Measurements from ENCODE around the gene S100A14. TPM values are rescaled to one million over a fixed set of nuclear protein-coding genes. Genes with fewer than 3 reads are reported as not detected.

Gene S100A14
- total RNA-seq, 2 experiments from 2014 or later, result not detected

GRCh38 chr1:153619171-153619570 lies 3.0 kb upstream of the S100A14 start:
- TF ChIP-seq CTCF (conservative IDR thresholded peaks at IDR 0.05; ENCODE audit: low read length) (no peak), EZH2phosphoT487 (IDR thresholded peaks at IDR 0.05; ENCODE audit: borderline replicate concordance, low read depth, low read length) (no peak)
- DNase-seq (ENCODE audit: low spot score), result no peak
- BruUV-seq (replicated peaks), result no TSS peak
- H3K9me2 ChIP-seq (ENCODE audit: insufficient read depth, low read length), result no peaks in the 10 kb centered on the region
- peaks cover 16% of the 10 kb centered on the region for H3K4me1 ChIP-seq (ENCODE audit: insufficient read depth, low read length, poor library complexity, severe bottlenecking)
- no peaks in the 10 kb centered on the region for H3K9me3 ChIP-seq (ENCODE audit: low read length)
- no peak overlapping the region for H3K4me3 ChIP-seq (ENCODE audit: low read depth, low read length, poor library complexity, severe bottlenecking)
- H3K79me2 ChIP-seq (ENCODE audit: insufficient read depth, low read depth, low read length), result no peaks in the 10 kb centered on the region
- no peaks in the 10 kb centered on the region for H4K20me1 ChIP-seq (ENCODE audit: insufficient read depth, low read length)
- POLR2A ChIA-PET, result interaction anchor here (1.0 to 1.5 kb wide), 2 partner anchors 8 to 15 kb away, joined by 3 to 4 read pairs; partner anchors contain the start of genes CHTOP and S100A13
- H3K27ac ChIP-seq (ENCODE audit: low read depth, low read length, poor library complexity, severe bottlenecking), result no peak overlapping the region
- CTCF ChIA-PET (ENCODE audit: unreplicated experiment), result interaction anchor here (1.1 kb wide), 1 partner anchor 47 kb away, joined by 5 read pairs; no protein-coding TSS in a partner anchor
- intact Hi-C loops (cut with micrococcal nuclease; ENCODE audit: unreplicated experiment), result no loop called here
- H2AFZ ChIP-seq (ENCODE audit: low read length), result no peak overlapping the region
- peaks cover 5% of the 10 kb centered on the region; the same call in 1 of the 2 replicates for H3K36me3 ChIP-seq (ENCODE audit: insufficient read depth, low read length)
- H3K4me2 ChIP-seq (ENCODE audit: low read length), result no peak overlapping the region

- ChIA-PET CTCF (ENCODE audit: unreplicated experiment) (interaction anchor here (0.6 kb wide), 1 partner anchor 46 kb away, joined by 3 read pairs; no protein-coding TSS in a partner anchor), POLR2A (interaction anchor here (0.5 to 1.5 kb wide), 2 partner anchors 9 to 1828 kb away, joined by 3 read pairs; partner anchors contain the start of gene S100A13)
- Histone ChIP-seq H3K79me2 (ENCODE audit: insufficient read depth, low read depth, low read length) (no peaks in the 10 kb centered on the region), H3K4me2 (ENCODE audit: low read length) (peak overlapping the region; percentile 9; the same call in 1 of the 2 replicates), H3K9me3 (ENCODE audit: low read length) (no peaks in the 10 kb centered on the region), H3K27ac (ENCODE audit: low read depth, low read length, poor library complexity, severe bottlenecking) (no peak overlapping the region), H2AFZ (ENCODE audit: low read length) (no peak overlapping the region), H3K4me3 (ENCODE audit: low read depth, low read length, poor library complexity, severe bottlenecking) (no peak overlapping the region), H4K20me1 (ENCODE audit: insufficient read depth, low read length) (no peaks in the 10 kb centered on the region), H3K9me2 (ENCODE audit: insufficient read depth, low read length) (no peaks in the 10 kb centered on the region), H3K36me3 (ENCODE audit: insufficient read depth, low read length) (peaks cover 5% of the 10 kb centered on the region; the same call in 1 of the 2 replicates), H3K4me1 (ENCODE audit: insufficient read depth, low read length, poor library complexity, severe bottlenecking) (peaks cover 8% of the 10 kb centered on the region)
- peak; percentile 66 for DNase-seq (ENCODE audit: low spot score)
- intact Hi-C loops (cut with micrococcal nuclease; ENCODE audit: unreplicated experiment), result loop anchor here (1.0 kb wide), 1 partner anchor 45 kb away; no protein-coding TSS in a partner anchor
- TF ChIP-seq EZH2phosphoT487 (IDR thresholded peaks at IDR 0.05; ENCODE audit: borderline replicate concordance, low read depth, low read length), result no peak
- peak; percentile 69 for TF ChIP-seq CTCF (conservative IDR thresholded peaks at IDR 0.05; ENCODE audit: low read length)
- BruUV-seq (replicated peaks), result no TSS peak
Observed at GRCh38 chr1:153617663-153618062, 1.5 kb upstream of the S100A14 start.

- intact Hi-C loops (cut with micrococcal nuclease; ENCODE audit: unreplicated experiment), result loop anchor here (1.0 kb wide), 1 partner anchor 45 kb away; no protein-coding TSS in a partner anchor
- no peak overlapping the region for H3K27ac ChIP-seq (ENCODE audit: low read depth, low read length, poor library complexity, severe bottlenecking)
- H3K9me2 ChIP-seq (ENCODE audit: insufficient read depth, low read length), result no peaks in the 10 kb centered on the region
- H3K4me2 ChIP-seq (ENCODE audit: low read length), result no peak overlapping the region
- H3K36me3 ChIP-seq (ENCODE audit: insufficient read depth, low read length), result peaks cover 5% of the 10 kb centered on the region; the same call in 1 of the 2 replicates
- no peaks in the 10 kb centered on the region for H3K79me2 ChIP-seq (ENCODE audit: insufficient read depth, low read depth, low read length)
- no TSS peak for BruUV-seq (replicated peaks)
- TF ChIP-seq EZH2phosphoT487 (IDR thresholded peaks at IDR 0.05; ENCODE audit: borderline replicate concordance, low read depth, low read length) (no peak), CTCF (conservative IDR thresholded peaks at IDR 0.05; ENCODE audit: low read length) (no peak)
- no peaks in the 10 kb centered on the region for H4K20me1 ChIP-seq (ENCODE audit: insufficient read depth, low read length)
- ChIA-PET CTCF (ENCODE audit: unreplicated experiment) (interaction anchor here (0.6 kb wide), 1 partner anchor 39 kb away, joined by 3 read pairs; no protein-coding TSS in a partner anchor), POLR2A (no interaction called here)
- no peak overlapping the region for H3K4me3 ChIP-seq (ENCODE audit: low read depth, low read length, poor library complexity, severe bottlenecking)
- H3K4me1 ChIP-seq (ENCODE audit: insufficient read depth, low read length, poor library complexity, severe bottlenecking), result peaks cover 5% of the 10 kb centered on the region
- no peak overlapping the region for H2AFZ ChIP-seq (ENCODE audit: low read length)
- H3K9me3 ChIP-seq (ENCODE audit: low read length), result no peaks in the 10 kb centered on the region
- no peak for DNase-seq (ENCODE audit: low spot score)
Observed at GRCh38 chr1:153616917-153617311, 789 bp upstream of the S100A14 start.

All from OCI-LY7 (cell line).